Measurements from ENCODE around the gene POLR3H.

- TF ChIP-seq ZNF133 (tag by site-specific recombination; IDR thresholded peaks at IDR 0.05) (no peak), CTCF (tag by site-specific recombination; IDR thresholded peaks at IDR 0.05) (no peak)
These were observed 43.1 kb upstream of the POLR3H start for GRCh38 chr22:41587347-41587723.
